Esophagus squamous epithelium (tissue), 5 donors: ENCODE data around the gene KCNC3. TPM values are rescaled to one million over a fixed set of nuclear protein-coding genes. Genes with fewer than 3 reads are reported as not detected.

Experiments
- DNase-seq: peaks from one replicate; lab custom pipeline; 2025; lab: John Stamatoyannopoulos, UW
- H3K27ac ChIP-seq, 4 donors: fragments of 200-600 bp; sonication (generic); one replicate each; pipeline ENCODE4 v1.5.1; 2016 to 2019; ENCODE audit warnings: mild to moderate bottlenecking in 1 of 4
- H3K27me3 ChIP-seq, 4 donors: fragments of 200-600 bp; sonication (generic); 1 replicate in 3 of 4; 2 replicates in 1 of 4; pipeline versions ENCODE4 v1.5.1 to v1.6.0; 2017 to 2021; ENCODE audit warnings: antibody characterized with exemption in 1 of 4
- H3K36me3 ChIP-seq, 3 donors: fragments of 200-600 bp; sonication (generic); one replicate each; pipeline ENCODE4 v1.5.1; 2016 to 2019
- H3K4me1 ChIP-seq, 3 donors: fragments of 200-600 bp; sonication (generic); one replicate each; pipeline ENCODE4 v1.5.1; 2017 to 2019
- H3K4me3 ChIP-seq, 4 donors: fragments of 200-600 bp; sonication (generic); 1 replicate in 3 of 4; 2 replicates in 1 of 4; pipeline ENCODE4 v1.5.1; 2016 to 2019; ENCODE audit warnings: mild to moderate bottlenecking in 2 of 4, moderate library complexity in 1 of 4
- H3K9me3 ChIP-seq, 3 donors: fragments of 200-600 bp; sonication (generic); one replicate each; pipeline ENCODE4 v1.5.1; 2016 to 2019
- POLR2A ChIP-seq, 4 donors: fragments of 450-650 bp; IDR thresholded peaks; one replicate each; pipeline ENCODE4 v1.6.1; 2017; ENCODE audit warnings: antibody characterized with exemption in 4 of 4, mild to moderate bottlenecking in 4 of 4, moderate library complexity in 3 of 4
- WGBS, 2 donors: methylation state at CpG; one replicate each; pipeline ENCODE4 v1.1.5; 2018; 5-methylcytosine and 5-hydroxymethylcytosine counted together
- intact Hi-C: fragments of 100-400 bp; cut with DNase I; formaldehyde crosslinking; loops from one replicate; pipeline ENCODE4 v1.15.0; 2022
- total RNA-seq, 4 donors: library from RNA; depleted of rRNA; stranded (reverse); fragments of >200 nt; gene quantifications; one replicate each; pipeline ENCODE4 v1.1.0, GENCODE V29; 2016
- TF ChIP-seq, protein P1 (sequence below), 6 experiments: fragments of 450-650 bp in 4 of 6; fragments of 200-600 bp in 2 of 6; sonication (generic) in 2 of 6; IDR thresholded peaks; one replicate each; pipeline ENCODE4 v1.5.1; 2016 to 2019; ENCODE audit warnings: antibody characterized with exemption in 6 of 6, mild to moderate bottlenecking in 4 of 6, moderate library complexity in 4 of 6
- donor health status: DM: yes; HTN: yes; CAD: no.

KCNC3 gene
- total RNA-seq, 4 donors from 2014 or later: 0.48 to 0.87 (median 0.57) TPM; not detected in 1

DNA sequence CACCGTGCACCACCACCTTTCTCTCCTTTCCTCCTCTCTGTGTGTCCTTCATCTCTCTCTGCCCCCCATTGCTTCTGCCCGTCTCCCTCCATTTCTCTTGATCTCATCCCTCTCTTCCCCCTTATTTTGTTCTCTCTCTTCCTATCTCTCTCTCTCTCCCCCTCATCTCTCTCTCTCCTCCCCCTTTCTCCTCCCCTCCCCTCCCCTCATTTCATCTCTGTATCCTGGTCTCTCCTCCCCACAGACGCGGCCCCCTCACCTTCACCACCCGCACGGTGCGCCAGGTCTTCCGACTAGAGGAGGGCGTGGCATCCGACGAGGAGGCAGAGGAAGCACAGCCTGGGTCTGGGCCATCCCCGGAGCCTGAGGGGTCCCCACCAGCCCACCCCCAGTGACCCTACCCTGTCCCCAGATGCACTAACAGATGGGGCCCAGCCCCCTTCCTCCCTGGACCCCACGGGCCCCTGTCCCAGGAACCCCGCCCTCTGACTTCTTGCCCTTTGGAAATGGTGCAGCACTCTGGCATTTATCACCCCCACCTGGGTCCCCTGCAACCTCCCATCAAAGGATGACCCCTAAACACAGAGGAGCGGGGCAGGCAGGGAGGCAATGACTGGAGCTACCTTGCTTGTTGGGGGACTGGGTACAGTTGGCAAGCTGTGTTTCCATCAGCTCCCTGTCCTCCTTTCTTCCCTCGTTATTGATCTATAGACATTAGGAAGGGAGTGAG, 19.6 kb downstream of the KCNC3 start:
- Histone ChIP-seq H3K9me3 (no peaks in the 10 kb centered on the region), H3K4me1 (peaks cover 0 to 19% (median 3%) of the 10 kb centered on the region in 3 donors), H3K27me3 (peaks cover 12 to 67% (median 14%) of the 10 kb centered on the region in 4 donors), H3K27ac (no peak overlapping the region), H3K36me3 (peaks cover 0 to 28% (median 0%) of the 10 kb centered on the region in 3 donors), H3K4me3 (no peak overlapping the region)
- no peak for TF ChIP-seq POLR2A (IDR thresholded peaks at IDR 0.05)
- no peak for DNase-seq
- intact Hi-C loops: no loop called here
- WGBS, 2 donors: 40 to 49% methylated on average over 3 to 10 of the region's 16 CpGs

DNA sequence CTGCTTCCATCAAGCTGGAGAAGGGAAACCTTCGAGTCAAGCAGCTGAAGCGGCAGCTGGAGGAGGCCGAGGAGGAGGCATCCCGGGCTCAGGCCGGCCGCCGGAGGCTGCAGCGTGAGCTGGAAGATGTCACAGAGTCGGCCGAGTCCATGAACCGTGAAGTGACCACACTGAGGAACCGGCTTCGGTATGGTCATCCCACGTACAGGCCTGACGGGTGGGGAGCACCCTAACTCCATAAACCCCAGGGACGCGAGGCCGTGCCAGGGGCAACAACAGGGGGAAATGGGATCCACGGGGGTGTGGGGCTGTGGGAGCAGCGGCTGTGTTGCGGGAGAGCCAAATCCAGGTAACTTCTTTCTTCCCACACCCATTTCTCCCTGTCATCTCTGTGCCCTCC, 20.2 kb downstream of the KCNC3 start:
- H3K27me3 ChIP-seq: peaks cover 8 to 61% (median 10%) of the 10 kb centered on the region in 4 donors
- no peak for DNase-seq
- H3K9me3 ChIP-seq: no peaks in the 10 kb centered on the region
- TF ChIP-seq, protein P1, sequence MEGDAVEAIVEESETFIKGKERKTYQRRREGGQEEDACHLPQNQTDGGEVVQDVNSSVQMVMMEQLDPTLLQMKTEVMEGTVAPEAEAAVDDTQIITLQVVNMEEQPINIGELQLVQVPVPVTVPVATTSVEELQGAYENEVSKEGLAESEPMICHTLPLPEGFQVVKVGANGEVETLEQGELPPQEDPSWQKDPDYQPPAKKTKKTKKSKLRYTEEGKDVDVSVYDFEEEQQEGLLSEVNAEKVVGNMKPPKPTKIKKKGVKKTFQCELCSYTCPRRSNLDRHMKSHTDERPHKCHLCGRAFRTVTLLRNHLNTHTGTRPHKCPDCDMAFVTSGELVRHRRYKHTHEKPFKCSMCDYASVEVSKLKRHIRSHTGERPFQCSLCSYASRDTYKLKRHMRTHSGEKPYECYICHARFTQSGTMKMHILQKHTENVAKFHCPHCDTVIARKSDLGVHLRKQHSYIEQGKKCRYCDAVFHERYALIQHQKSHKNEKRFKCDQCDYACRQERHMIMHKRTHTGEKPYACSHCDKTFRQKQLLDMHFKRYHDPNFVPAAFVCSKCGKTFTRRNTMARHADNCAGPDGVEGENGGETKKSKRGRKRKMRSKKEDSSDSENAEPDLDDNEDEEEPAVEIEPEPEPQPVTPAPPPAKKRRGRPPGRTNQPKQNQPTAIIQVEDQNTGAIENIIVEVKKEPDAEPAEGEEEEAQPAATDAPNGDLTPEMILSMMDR (IDR thresholded peaks at IDR 0.05): no peak
- TF ChIP-seq POLR2A (IDR thresholded peaks at IDR 0.05): no peak
- intact Hi-C loops: no loop called here
- WGBS, 2 donors: 82 to 90% methylated on average over 15 to 21 of the region's 21 CpGs
- H3K27ac ChIP-seq: no peak overlapping the region
- H3K4me1 ChIP-seq: peaks cover 0 to 14% (median 3%) of the 10 kb centered on the region in 3 donors
- peaks cover 0 to 34% (median 0%) of the 10 kb centered on the region in 3 donors for H3K36me3 ChIP-seq
- no peak overlapping the region for H3K4me3 ChIP-seq

DNA sequence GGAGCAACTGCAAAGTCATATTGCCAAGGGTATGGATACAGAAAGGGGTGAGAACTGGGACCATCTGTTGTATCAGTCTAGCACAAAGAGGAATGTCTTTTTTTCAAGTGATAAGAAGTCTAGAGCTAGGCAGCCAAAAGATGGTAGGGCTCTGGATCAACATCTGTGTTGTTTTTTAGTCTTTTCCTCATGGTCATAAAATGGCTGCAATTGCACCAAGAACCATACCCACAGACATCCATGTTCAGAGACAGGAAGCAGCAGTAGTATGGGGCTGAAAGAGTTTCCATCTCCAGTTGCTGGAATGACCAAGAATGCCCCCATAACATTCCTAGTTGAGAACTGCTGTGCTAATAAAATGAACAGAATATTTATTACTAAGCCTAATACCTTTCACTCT, 25.6 kb downstream of the KCNC3 start:
- Histone ChIP-seq H3K27ac (no peak overlapping the region), H3K9me3 (no peaks in the 10 kb centered on the region), H3K36me3 (peaks cover 0 to 50% (median 0%) of the 10 kb centered on the region in 3 donors), H3K4me3 (no peak overlapping the region), H3K4me1 (peaks cover 0 to 7% (median 0%) of the 10 kb centered on the region in 3 donors), H3K27me3 (peaks cover 0 to 8% (median 0%) of the 10 kb centered on the region in 4 donors)
- TF ChIP-seq, protein P1 (IDR thresholded peaks at IDR 0.05): no peak
- no peak for TF ChIP-seq POLR2A (IDR thresholded peaks at IDR 0.05)
- intact Hi-C loops: no loop called here
- DNase-seq: no peak

DNA sequence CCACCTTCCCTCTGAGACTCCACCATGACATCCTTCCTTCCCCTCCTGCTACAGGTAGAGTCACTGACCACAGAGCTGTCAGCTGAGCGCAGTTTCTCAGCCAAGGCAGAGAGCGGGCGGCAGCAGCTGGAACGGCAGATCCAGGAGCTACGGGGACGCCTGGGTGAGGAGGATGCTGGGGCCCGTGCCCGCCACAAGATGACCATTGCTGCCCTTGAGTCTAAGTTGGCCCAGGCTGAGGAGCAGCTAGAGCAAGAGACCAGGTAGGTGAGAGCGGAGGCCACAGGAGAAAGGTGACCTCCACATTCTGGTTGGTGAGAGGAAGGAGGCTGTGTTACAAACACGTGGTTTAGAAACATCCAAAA, 27.6 kb downstream of the KCNC3 start:
- TF ChIP-seq, protein P1 (IDR thresholded peaks at IDR 0.05): no peak
- no peak for TF ChIP-seq POLR2A (IDR thresholded peaks at IDR 0.05)
- intact Hi-C loops: no loop called here

DNA sequence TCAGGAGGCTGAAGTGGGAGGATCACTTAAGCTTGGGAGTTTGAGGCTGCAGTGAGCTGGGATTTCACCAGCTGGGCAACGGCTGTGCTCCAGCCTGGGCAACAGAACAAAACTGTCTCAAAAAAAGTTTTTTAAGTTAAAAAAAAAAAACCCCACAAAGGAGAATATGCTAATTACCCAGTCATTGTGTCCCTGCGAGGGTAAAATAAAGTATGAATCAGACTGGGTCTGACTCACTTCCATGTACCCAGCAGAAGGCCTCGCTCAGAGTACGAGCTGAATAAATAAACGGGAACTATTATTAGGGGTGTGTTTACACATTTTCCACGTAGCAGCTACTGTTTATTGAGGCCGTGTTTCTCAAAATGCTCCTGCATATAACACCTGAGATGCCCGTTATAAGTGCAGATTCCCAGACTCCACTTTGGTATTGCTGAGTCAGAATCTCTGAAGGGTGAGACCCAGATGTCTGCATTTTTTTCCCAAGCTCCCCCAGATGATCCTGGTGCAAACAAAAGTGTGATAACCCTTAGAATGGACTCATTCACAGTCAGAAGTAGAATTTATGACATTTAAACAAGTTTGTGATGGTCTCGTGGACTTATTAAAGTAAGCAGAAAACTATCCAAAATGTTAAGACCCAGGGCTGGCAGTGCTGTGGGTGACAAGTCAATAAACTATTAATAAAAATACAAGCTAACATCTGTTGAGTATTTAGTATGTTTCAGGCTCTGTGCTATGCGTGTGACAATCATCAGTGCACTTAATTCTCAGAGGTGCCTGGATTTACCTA, 28.2 kb downstream of the KCNC3 start:
- Histone ChIP-seq H3K4me1 (peaks cover 0 to 7% (median 0%) of the 10 kb centered on the region in 3 donors), H3K9me3 (no peaks in the 10 kb centered on the region), H3K27ac (no peak overlapping the region), H3K27me3 (no peaks in the 10 kb centered on the region), H3K36me3 (peaks cover 0 to 47% (median 0%) of the 10 kb centered on the region in 3 donors), H3K4me3 (no peak overlapping the region)
- no peak for TF ChIP-seq POLR2A (IDR thresholded peaks at IDR 0.05)
- TF ChIP-seq, protein P1 (IDR thresholded peaks at IDR 0.05): no peak
- 20 to 21% methylated on average over 10 of the region's 10 CpGs for WGBS, 2 donors
- intact Hi-C loops: no loop called here
- no peak for DNase-seq

More for the DNA sequence above, 27.6 kb downstream of the KCNC3 start:
- Histone ChIP-seq H3K27ac (no peak overlapping the region), H3K27me3 (no peaks in the 10 kb centered on the region), H3K9me3 (no peaks in the 10 kb centered on the region), H3K4me1 (peaks cover 0 to 7% (median 0%) of the 10 kb centered on the region in 3 donors), H3K4me3 (no peak overlapping the region), H3K36me3 (peaks cover 0 to 47% (median 0%) of the 10 kb centered on the region in 3 donors)
- WGBS, 2 donors: 67 to 91% methylated on average over 3 to 4 of the region's 10 CpGs
- DNase-seq: no peak
